Suprapubic skin (tissue), 4 donors: ENCODE data around the gene CMAS. TPM values are rescaled to one million over a fixed set of nuclear protein-coding genes. Genes with fewer than 3 reads are reported as not detected.
"Not testable (repeated sequence)": the region's sequence is repeated elsewhere in the genome, so short reads cannot be mapped to it uniquely, and the experiment has no call there.

Experiments used
- DNase-seq, 2 donors: peaks; one replicate each; pipeline ENCODE4 v3.0.0-alpha.2; 2019; ENCODE audit warnings: low spot score in 2 of 2
- H3K27ac ChIP-seq: fragments of 200-600 bp; sonication (generic); one replicate; pipeline ENCODE4 v1.5.1; 2019
- H3K27me3 ChIP-seq: fragments of 200-600 bp; sonication (generic); one replicate; pipeline ENCODE4 v1.5.1; 2019
- H3K36me3 ChIP-seq: fragments of 200-600 bp; sonication (generic); one replicate; pipeline ENCODE4 v1.5.1; 2019
- H3K4me1 ChIP-seq: fragments of 200-600 bp; sonication (generic); one replicate; pipeline ENCODE4 v1.5.1; 2019
- H3K4me3 ChIP-seq: fragments of 200-600 bp; sonication (generic); one replicate; pipeline ENCODE4 v1.5.1; 2019; ENCODE audit warnings: mild to moderate bottlenecking
- H3K9me3 ChIP-seq: fragments of 200-600 bp; sonication (generic); one replicate; pipeline ENCODE4 v1.5.1; 2019
- CTCF ChIP-seq, 2 donors: fragments of 200-600 bp in 1 of 2; fragments of 450-650 bp in 1 of 2; sonication (generic) in 1 of 2; IDR thresholded peaks; one replicate each; pipeline ENCODE4 v1.5.1; 2016 to 2019; ENCODE audit warnings: antibody characterized with exemption in 2 of 2, mild to moderate bottlenecking in 1 of 2, moderate library complexity in 1 of 2
- EP300 ChIP-seq: sonication (generic); formaldehyde crosslinking; IDR thresholded peaks from one replicate; pipeline ENCODE4 v1.6.1; 2017; ENCODE audit warnings: antibody characterized with exemption
- POLR2A ChIP-seq, 2 donors: fragments of 450-650 bp; IDR thresholded peaks; one replicate each; pipeline ENCODE4 v1.6.1; 2017; ENCODE audit warnings: antibody characterized with exemption in 2 of 2, mild to moderate bottlenecking in 2 of 2, moderate library complexity in 2 of 2
- POLR2AphosphoS5 ChIP-seq, 3 donors: sonication (generic); formaldehyde crosslinking; IDR thresholded peaks; one replicate each; pipeline ENCODE4 v1.6.1; 2017; ENCODE audit warnings: antibody characterized with exemption in 3 of 3
- WGBS: methylation state at CpG from one replicate; pipeline ENCODE4 v1.1.5; 2018; 5-methylcytosine and 5-hydroxymethylcytosine counted together
- total RNA-seq, 4 donors: library from RNA; depleted of rRNA; stranded (reverse); fragments of >200 nt; gene quantifications; one replicate each; pipeline ENCODE4 v1.1.0, GENCODE V29; 2016

The CMAS gene
- total RNA-seq, 4 donors from 2014 or later: 20.3 to 25.8 (median 22.9) TPM

GRCh38 chr12:22014041-22014782, 31.8 kb upstream of the CMAS start:
- H3K27ac ChIP-seq: no peak overlapping the region
- 56% methylated on average over 7 of the region's 7 CpGs for WGBS

GRCh38 chr12:22014783-22015144, 31.3 kb upstream of the CMAS start:
- Histone ChIP-seq H3K27ac (no peak overlapping the region), H3K4me1 (no peaks in the 10 kb centered on the region), H3K4me3 (no peak overlapping the region), H3K27me3 (no peaks in the 10 kb centered on the region), H3K36me3 (no peaks in the 10 kb centered on the region), H3K9me3 (no peaks in the 10 kb centered on the region)
- TF ChIP-seq CTCF (IDR thresholded peaks at IDR 0.05) (no peak), POLR2AphosphoS5 (IDR thresholded peaks at IDR 0.05) (no peak), POLR2A (IDR thresholded peaks at IDR 0.05) (no peak), EP300 (no peak)
- DNase-seq: no peak
- 64% methylated on average over 7 of the region's 7 CpGs for WGBS

More at GRCh38 chr12:22014041-22014782, 31.8 kb upstream of the CMAS start:
- Histone ChIP-seq H3K36me3 (no peaks in the 10 kb centered on the region), H3K4me3 (no peak overlapping the region), H3K27me3 (no peaks in the 10 kb centered on the region), H3K9me3 (no peaks in the 10 kb centered on the region), H3K4me1 (no peaks in the 10 kb centered on the region)
- DNase-seq: no peak
- TF ChIP-seq CTCF (IDR thresholded peaks at IDR 0.05) (no peak), EP300 (no peak), POLR2AphosphoS5 (IDR thresholded peaks at IDR 0.05) (no peak), POLR2A (IDR thresholded peaks at IDR 0.05) (no peak)

- TF ChIP-seq EP300 (no peak), POLR2A (IDR thresholded peaks at IDR 0.05) (no peak), POLR2AphosphoS5 (IDR thresholded peaks at IDR 0.05) (no peak), CTCF (IDR thresholded peaks at IDR 0.05) (no peak)
- H3K27ac ChIP-seq: no peak overlapping the region
- H3K4me1 ChIP-seq: no peaks in the 10 kb centered on the region
- no peak for DNase-seq
- H3K36me3 ChIP-seq: no peaks in the 10 kb centered on the region
- H3K4me3 ChIP-seq: no peak overlapping the region
- H3K9me3 ChIP-seq: no peaks in the 10 kb centered on the region
- H3K27me3 ChIP-seq: no peaks in the 10 kb centered on the region
Measured at GRCh38 chr12:22016982-22017381, 29.0 kb upstream of the CMAS start.

- Histone ChIP-seq H3K36me3 (no peaks in the 10 kb centered on the region), H3K4me3 (no peak overlapping the region), H3K27ac (no peak overlapping the region), H3K4me1 (no peaks in the 10 kb centered on the region), H3K27me3 (no peaks in the 10 kb centered on the region), H3K9me3 (no peaks in the 10 kb centered on the region)
- WGBS: 30% methylated on average over 6 of the region's 6 CpGs
- DNase-seq: no peak
- TF ChIP-seq POLR2AphosphoS5 (IDR thresholded peaks at IDR 0.05): no peak
- TF ChIP-seq CTCF (IDR thresholded peaks at IDR 0.05): peak in 1 of 2 donors; percentile 12
Measured at GRCh38 chr12:22018860-22019259, 27.2 kb upstream of the CMAS start.

- H3K27ac ChIP-seq, H3K36me3 ChIP-seq, DNase-seq, H3K27me3 ChIP-seq, H3K9me3 ChIP-seq, H3K4me1 ChIP-seq, H3K4me3 ChIP-seq: not testable (repeated sequence)
Measured at GRCh38 chr12:22023489-22023888, 22.5 kb upstream of the CMAS start.

- H3K4me3 ChIP-seq: no peak overlapping the region
- no peaks in the 10 kb centered on the region for H3K36me3 ChIP-seq
- H3K27me3 ChIP-seq: no peaks in the 10 kb centered on the region
- no peak overlapping the region for H3K27ac ChIP-seq
- TF ChIP-seq POLR2A (IDR thresholded peaks at IDR 0.05) (no peak), EP300 (no peak), CTCF (IDR thresholded peaks at IDR 0.05) (no peak)
- 64% methylated on average over 2 of the region's 2 CpGs for WGBS
- no peaks in the 10 kb centered on the region for H3K4me1 ChIP-seq
- H3K9me3 ChIP-seq: no peaks in the 10 kb centered on the region
- DNase-seq: no peak
Measured at GRCh38 chr12:22029491-22029890, 16.5 kb upstream of the CMAS start.
